Stimulated activated naive CD8-positive, alpha-beta T cell treated with anti-CD3 and anti-CD28 coated beads, Interleukin-15, amount 100 ng/mL, for 72 hours (primary cell): ENCODE results near the gene EPHB2.
"Not testable (repeated sequence)": the region's sequence is repeated elsewhere in the genome, so short reads cannot be mapped to it uniquely, and the experiment has no call there.

Experiments
- ATAC-seq: fragments of 150-1000 bp; cut with Tn5 transposase; 2 replicates; pipeline ENCODE4 v1.10.0; 2021; ENCODE audit warnings: mild to moderate bottlenecking, moderate library complexity
- DNase-seq, 2 donors: peaks; one replicate each; pipeline ENCODE4 v3.0.0; 2021 to 2022
- H3K27ac Mint-ChIP-seq, 2 donors: one replicate each; pipeline ENCODE4 v1.8.0; 2022; ENCODE audit warnings: mild to moderate bottlenecking in 2 of 2, mixed read lengths in 2 of 2, moderate library complexity in 2 of 2
- H3K27me3 Mint-ChIP-seq: one replicate; pipeline ENCODE4 v1.8.0; 2022; ENCODE audit warnings: mixed read lengths
- H3K4me1 Mint-ChIP-seq: one replicate; pipeline ENCODE4 v1.8.0; 2022; ENCODE audit warnings: mild to moderate bottlenecking, mixed read lengths
- H3K4me3 Mint-ChIP-seq, 2 donors: one replicate each; pipeline ENCODE4 v1.8.0; 2022; ENCODE audit warnings: mild to moderate bottlenecking in 2 of 2, mixed read lengths in 2 of 2, moderate library complexity in 1 of 2
- H3K9me3 Mint-ChIP-seq, 2 donors: one replicate each; pipeline ENCODE4 v1.8.0; 2022; ENCODE audit warnings: mixed read lengths in 2 of 2

EPHB2 gene

DNA sequence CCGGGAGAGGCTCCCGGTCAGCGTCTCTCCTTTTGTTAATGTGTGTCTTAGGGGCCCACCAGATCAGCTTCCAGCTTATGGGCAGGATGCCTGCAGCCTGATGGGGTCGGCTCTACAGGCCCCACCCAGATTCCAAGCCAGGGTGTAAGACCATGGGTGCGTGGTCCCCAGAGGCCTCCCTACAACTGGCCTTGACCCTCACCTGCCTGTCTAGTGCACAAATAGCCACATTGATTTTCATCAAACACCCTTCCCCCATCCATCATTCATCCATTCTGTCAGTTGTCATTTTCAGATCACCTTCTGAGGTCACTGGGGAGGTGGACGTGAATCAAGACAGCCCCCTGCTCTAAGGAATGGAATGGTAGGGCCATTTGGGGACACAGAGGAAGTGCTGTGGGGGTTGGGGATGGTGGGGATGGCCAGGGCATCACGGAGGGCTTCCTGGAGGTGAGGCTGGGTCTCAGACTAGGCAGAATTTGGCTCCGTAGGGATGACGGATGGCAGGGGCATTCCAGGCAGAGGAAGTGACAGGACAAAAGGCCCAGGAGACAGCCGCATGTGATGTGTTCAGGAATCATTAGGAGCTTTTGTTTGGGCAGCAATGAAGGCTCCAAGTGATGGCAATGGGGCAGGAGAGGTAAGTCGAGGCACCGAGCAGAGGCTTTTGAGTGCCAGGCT is 118.8 kb downstream of the EPHB2 start:
- Mint-ChIP-seq H3K27me3 (peaks cover 10% of the 10 kb centered on the region), H3K4me1 (no peaks in the 10 kb centered on the region), H3K27ac (peak overlapping the region in 1 of 2 donors; percentile 28), H3K4me3 (no peak overlapping the region), H3K9me3 (no peaks in the 10 kb centered on the region)
- DNase-seq (no peak), ATAC-seq (no peak)

DNA sequence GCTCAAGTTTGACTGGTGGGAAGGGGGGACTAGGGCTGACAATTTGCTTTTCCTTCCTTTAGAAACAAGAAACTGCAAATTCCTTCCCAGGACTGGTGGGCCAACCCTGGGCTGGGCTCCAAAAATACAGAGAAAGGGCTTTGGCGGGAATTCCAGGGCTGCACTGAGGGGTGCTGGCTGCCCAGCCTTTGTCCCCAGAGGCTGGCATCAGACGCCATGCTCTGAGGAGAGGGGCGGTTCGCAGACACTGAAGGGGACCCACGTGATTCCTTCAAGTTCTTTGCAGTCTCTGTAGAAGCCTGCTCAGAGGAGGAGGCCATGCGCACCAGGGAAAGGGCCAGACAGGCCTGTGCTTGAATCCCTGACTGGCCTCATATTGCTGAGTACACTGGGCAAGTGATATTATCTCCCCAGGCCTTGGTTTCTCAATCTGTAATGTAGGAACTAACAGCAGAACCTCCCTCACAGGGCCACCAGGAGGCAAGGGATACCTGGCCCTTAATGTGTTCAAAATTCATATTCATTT is 119.5 kb downstream of the EPHB2 start:
- Mint-ChIP-seq H3K27me3 (peaks cover 10% of the 10 kb centered on the region), H3K9me3 (no peaks in the 10 kb centered on the region), H3K4me1 (no peaks in the 10 kb centered on the region), H3K4me3 (no peak overlapping the region), H3K27ac (no peak overlapping the region)
- DNase-seq (no peak), ATAC-seq (no peak)

DNA sequence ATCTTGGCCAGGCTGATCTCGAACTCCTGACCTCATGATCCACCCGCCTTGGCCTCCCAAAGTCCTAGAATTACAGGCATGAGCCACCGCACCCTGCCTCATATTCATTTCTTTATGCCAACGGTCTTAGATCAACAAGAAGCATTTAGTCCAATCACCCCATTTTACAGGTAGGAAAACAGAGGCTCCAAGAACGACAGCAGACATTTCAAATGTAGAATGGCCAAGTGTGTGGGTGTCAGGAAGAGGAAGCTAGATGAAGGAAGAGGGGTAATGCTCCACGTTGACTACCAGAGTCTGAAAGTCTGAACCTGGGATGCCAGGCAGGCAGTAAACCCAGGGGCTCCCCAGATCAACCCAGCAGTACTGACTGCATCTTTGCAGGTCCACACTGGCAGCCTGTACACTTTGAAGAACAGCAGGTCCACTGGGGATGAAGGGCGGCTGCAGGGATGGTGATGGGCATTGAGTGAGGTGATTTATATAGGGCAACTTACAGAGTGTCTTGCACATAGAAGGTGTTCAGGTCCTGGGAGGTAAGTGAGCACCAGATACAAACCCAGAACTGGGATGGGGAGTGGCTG is 120.2 kb downstream of the EPHB2 start:
- DNase-seq: no peak
- Mint-ChIP-seq H3K9me3 (no peaks in the 10 kb centered on the region), H3K27ac (no peak overlapping the region), H3K4me1 (no peaks in the 10 kb centered on the region), H3K4me3 (no peak overlapping the region), H3K27me3 (peaks cover 10% of the 10 kb centered on the region)
- ATAC-seq: no peak

DNA sequence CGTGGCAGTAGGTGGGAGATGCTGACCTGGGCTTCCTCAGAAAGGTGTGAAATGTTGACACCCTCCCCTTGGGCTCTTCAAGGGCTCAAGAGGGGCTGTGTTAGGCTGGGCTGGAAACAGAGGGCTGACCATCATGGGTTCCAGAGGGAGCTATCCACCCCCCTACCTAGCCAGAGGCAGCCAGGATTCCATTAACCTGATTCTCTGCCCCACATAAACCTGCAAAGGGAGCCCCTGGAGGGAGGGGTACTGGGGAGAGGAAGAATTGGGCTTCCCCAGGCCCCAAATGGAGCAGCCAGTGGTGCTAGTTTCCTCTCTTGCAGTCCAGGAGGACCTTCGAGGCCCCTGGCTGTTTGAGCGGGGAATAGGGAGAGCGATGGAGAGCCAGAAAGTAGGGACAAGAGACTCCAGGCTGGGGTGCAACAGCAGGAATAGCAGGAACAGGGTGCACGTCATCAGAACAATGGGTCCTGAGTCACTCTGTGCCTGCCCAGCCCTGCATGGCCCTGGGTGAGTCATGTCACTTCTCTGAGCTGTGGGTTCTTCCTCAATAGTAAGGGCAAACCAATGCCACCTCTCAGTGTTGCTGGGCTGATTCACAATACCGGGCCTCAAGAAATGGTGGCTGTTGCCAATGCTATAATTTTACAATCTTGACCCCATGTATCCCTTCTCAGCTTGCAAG is 121.2 kb downstream of the EPHB2 start:
- DNase-seq (no peak), ATAC-seq (peak; percentile 56)
- Mint-ChIP-seq H3K4me1 (no peaks in the 10 kb centered on the region), H3K27ac (peak overlapping the region in 1 of 2 donors; percentile 86), H3K4me3 (no peak overlapping the region), H3K9me3 (no peaks in the 10 kb centered on the region), H3K27me3 (peaks cover 10% of the 10 kb centered on the region)

DNA sequence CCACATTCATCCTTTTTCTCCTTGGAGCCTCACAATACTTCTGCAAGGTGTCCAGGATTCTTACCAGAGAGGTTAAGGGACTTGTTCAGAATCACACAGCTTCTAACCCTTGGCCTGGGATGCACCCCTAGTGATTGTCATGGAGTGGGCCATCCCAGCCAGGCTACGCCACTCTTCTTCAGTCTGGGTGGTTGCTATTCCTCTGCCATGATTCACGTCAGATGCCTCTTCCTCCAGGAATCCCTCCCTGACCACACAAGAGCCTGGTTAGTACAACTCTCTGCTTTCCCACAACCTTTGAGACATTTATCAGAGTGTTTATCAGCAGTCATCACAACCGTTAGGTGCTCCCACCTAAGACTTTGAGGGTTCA is 121.8 kb downstream of the EPHB2 start:
- peaks cover 10% of the 10 kb centered on the region for H3K27me3 Mint-ChIP-seq
- H3K9me3 Mint-ChIP-seq: no peaks in the 10 kb centered on the region
- no peak overlapping the region for H3K27ac Mint-ChIP-seq
- DNase-seq (no peak), ATAC-seq (no peak)
- H3K4me3 Mint-ChIP-seq: no peak overlapping the region
- H3K4me1 Mint-ChIP-seq: no peaks in the 10 kb centered on the region

DNA sequence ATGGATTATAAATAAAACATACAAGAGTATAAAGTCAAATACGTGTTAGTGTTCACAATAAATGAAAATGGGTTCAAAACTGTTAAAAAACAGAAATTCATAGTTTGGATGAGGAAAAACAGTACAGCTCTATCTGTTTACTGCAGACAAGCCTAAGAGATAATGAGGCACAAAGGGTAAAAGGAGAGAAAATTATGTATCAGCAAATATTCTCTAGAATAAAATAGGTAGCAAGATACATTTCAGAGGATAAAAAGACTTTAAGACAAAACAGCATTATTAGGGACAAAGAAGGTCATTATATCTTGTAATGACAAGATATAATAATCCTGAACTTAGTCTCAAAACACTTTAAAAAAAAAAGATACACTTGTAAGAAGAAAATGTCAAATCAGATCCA is 123.1 kb downstream of the EPHB2 start:
- ATAC-seq (no peak), DNase-seq (no peak)
- no peaks in the 10 kb centered on the region for H3K4me1 Mint-ChIP-seq
- H3K27ac Mint-ChIP-seq: no peak overlapping the region
- H3K27me3 Mint-ChIP-seq: peaks cover 10% of the 10 kb centered on the region
- H3K9me3 Mint-ChIP-seq: no peaks in the 10 kb centered on the region
- H3K4me3 Mint-ChIP-seq: no peak overlapping the region

DNA sequence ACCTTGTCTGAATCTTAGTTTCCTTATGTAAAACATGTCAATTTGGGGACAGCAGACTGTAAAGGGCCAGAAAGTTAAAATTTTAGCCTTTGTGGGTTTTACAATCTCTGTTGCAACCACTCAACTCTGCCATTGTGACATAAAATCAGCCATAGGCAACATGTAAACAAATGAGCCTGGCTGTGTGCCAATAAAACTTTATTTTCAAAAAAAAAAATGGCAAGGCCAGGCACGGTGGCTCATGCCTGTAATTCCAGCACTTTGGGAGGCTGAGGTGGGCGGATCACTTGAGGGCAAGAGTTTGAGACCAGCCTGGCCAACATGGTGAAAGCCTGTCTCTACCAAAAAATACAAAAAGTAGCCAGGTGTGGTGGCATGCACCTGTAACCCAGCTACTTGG is 123.8 kb downstream of the EPHB2 start:
- not testable (repeated sequence) for H3K27ac Mint-ChIP-seq, H3K4me1 Mint-ChIP-seq, H3K9me3 Mint-ChIP-seq, H3K4me3 Mint-ChIP-seq, ATAC-seq, DNase-seq
- peaks cover 10% of the 10 kb centered on the region for H3K27me3 Mint-ChIP-seq

DNA sequence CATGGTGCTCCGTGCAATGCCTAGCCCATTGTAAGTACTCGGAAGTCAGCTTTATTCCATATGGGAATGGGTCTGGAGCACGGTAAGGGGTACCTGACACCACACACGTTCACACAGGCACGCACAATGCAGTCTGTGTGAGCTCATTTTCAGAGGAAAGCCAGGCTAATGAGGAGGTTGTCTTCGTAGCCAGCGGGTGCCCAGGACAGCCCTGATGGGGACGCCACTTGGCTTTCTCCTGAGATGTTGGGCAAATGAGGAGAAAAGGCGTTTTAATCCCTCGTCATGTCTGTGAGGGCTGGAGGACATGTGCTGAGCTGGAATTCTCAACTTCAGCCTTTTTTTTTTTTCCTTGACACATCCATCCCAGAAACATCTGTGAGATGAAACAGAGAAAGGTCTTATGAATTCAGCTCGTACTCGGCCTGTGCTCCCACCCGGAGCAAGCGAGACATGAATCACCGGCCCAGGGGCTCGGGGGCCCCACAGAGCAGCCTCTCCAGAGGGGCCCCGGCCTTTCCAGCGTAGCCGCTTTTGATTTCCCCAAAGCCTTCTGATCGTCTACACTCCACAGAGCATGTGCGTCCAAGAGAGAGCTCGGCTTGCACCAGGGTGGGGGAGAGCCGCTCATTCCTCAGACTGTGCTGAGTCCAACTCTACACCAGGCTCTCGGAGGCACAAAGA is 125.1 kb downstream of the EPHB2 start:
- Mint-ChIP-seq H3K4me3 (no peak overlapping the region), H3K9me3 (no peaks in the 10 kb centered on the region), H3K27me3 (peaks cover 8% of the 10 kb centered on the region), H3K27ac (no peak overlapping the region), H3K4me1 (no peaks in the 10 kb centered on the region)
- no peak for DNase-seq
- no peak for ATAC-seq

DNA sequence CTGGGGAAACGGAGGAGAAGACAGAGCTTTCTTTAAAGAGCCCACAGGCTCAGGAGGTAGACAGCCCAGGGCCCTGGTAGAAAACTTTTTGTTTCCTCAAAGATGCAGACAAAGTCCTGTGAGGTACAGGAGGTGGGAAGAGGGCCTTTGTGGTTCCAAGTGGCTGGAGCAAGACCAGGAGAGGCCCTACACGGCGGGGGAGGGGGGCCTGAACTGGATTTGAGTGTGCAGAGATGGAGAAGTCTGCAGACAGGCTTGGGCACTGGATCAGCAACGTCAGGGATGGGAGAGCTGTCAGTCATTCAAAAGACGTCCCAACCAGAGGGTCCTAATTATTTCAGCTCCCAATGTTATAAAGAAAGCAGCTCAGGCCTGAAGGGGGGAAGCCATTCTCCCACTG is 126.2 kb downstream of the EPHB2 start:
- no peak for ATAC-seq

DNA sequence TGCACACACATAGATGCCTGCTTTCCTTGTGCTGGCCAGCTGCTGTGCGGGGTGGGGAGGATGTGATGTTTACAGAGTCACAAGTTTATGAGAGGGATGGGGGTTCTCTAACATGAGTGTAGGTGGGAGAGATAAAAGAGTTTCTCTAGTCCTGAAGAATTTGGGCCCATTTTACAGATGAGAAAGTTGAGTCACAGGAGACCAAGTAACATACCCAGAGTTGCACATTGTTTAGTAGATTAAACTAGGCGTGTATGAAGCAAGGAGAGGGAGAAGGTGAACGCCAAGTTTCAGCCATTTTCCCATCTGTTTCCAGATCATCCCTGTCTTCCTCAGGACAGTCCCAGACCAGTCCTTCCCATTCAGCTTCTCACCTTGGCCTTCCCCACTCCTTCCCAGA is 126.7 kb downstream of the EPHB2 start:
- Mint-ChIP-seq H3K4me1 (no peaks in the 10 kb centered on the region), H3K9me3 (no peaks in the 10 kb centered on the region), H3K4me3 (no peak overlapping the region), H3K27ac (no peak overlapping the region), H3K27me3 (peaks cover 13% of the 10 kb centered on the region)
- DNase-seq (no peak), ATAC-seq (no peak)

More for the DNA sequence above, 126.2 kb downstream of the EPHB2 start:
- Mint-ChIP-seq H3K4me3 (no peak overlapping the region), H3K27ac (no peak overlapping the region), H3K27me3 (peaks cover 8% of the 10 kb centered on the region), H3K9me3 (no peaks in the 10 kb centered on the region), H3K4me1 (no peaks in the 10 kb centered on the region)
- DNase-seq: no peak

DNA sequence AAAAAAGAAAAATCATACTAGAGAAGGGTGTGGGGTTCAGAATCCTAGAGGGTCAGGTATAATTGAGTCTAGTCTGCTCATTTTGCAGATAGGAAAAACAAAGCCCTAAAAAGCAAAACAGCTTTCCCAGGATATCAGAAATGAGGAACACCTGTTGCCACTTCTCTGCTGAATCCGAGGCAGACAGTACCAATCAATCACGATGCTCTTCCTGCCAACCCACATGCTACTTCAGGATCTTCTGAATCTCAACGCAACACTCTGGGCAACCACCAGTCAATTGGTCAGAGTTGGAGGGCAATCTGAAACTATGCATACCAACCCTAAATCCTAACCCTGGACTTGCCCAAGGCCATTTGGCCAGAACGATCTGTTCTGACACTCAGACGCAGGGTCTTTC is 128.3 kb downstream of the EPHB2 start:
- Mint-ChIP-seq H3K9me3 (no peaks in the 10 kb centered on the region), H3K4me3 (no peak overlapping the region), H3K27ac (no peak overlapping the region), H3K4me1 (no peaks in the 10 kb centered on the region), H3K27me3 (peaks cover 27% of the 10 kb centered on the region)
- DNase-seq (no peak), ATAC-seq (no peak)

DNA sequence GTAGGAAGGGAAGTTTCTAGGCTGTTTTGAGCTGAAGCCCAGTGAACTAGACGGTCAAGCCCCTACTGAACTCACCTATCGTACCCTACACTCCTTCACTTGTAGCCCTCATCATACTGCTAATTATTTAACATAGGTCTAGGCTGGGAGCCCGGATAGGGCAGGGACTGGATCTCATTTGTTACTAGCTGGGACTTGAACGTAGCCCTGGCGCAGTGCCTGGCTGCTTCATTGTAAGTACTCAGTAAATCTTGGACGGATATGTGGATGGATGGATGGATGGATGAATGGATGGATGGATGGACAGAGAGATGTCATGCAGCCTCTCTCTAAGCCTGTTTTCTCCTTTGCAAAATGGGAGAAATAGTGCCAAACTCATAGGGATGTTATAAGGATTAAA is 129.2 kb downstream of the EPHB2 start:
- no peak overlapping the region for H3K4me3 Mint-ChIP-seq
- DNase-seq (no peak), ATAC-seq (no peak)
- peaks cover 34% of the 10 kb centered on the region for H3K27me3 Mint-ChIP-seq
- H3K27ac Mint-ChIP-seq: no peak overlapping the region
- no peaks in the 10 kb centered on the region for H3K9me3 Mint-ChIP-seq
- no peaks in the 10 kb centered on the region for H3K4me1 Mint-ChIP-seq

DNA sequence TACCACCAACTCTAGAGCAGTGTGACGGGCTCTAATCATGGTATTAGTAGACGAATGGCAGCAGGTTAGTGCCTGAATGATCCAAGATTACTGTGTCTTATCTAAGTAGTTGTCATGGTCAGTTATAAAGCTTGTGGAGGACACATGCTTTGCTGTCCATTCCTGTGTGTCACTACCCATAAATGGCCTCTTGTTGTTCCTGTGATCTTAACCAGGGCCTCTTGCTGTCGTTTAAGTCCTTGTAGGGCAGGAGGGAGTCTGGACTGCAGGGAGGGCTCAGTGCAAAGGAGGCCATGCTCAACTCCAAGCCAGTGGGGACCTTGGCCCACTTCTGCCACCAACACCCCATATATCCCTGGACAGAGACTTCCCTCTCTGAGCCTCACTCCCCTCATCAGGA is 130.5 kb downstream of the EPHB2 start:
- Mint-ChIP-seq H3K4me3 (no peak overlapping the region), H3K27ac (no peak overlapping the region), H3K9me3 (no peaks in the 10 kb centered on the region), H3K27me3 (peaks cover 44% of the 10 kb centered on the region), H3K4me1 (no peaks in the 10 kb centered on the region)
- ATAC-seq (no peak), DNase-seq (no peak)

DNA sequence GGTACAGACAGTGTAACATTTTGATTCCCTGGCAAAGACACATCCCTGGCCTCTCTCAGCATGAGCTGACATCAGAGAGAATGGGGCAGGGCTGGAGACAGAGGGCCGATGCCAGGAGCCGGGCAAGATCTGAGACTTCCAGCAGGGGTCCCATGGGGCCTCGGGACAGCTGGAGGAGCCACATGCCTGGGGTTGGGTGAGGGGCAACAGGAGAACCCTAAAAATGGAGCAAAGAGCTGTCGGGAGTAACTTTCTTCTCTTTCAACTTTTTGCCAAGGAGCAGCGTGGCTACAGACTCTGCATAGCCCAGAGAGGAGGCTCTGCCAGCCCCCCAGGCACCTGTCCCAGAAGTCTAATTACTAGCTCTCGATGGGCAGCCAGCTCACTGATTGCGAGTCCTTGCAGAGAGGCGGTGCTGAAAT is 131.2 kb downstream of the EPHB2 start:
- no peak for ATAC-seq
- Mint-ChIP-seq H3K4me3 (no peak overlapping the region), H3K27ac (no peak overlapping the region), H3K27me3 (peaks cover 52% of the 10 kb centered on the region), H3K4me1 (no peaks in the 10 kb centered on the region), H3K9me3 (no peaks in the 10 kb centered on the region)
- no peak for DNase-seq

DNA sequence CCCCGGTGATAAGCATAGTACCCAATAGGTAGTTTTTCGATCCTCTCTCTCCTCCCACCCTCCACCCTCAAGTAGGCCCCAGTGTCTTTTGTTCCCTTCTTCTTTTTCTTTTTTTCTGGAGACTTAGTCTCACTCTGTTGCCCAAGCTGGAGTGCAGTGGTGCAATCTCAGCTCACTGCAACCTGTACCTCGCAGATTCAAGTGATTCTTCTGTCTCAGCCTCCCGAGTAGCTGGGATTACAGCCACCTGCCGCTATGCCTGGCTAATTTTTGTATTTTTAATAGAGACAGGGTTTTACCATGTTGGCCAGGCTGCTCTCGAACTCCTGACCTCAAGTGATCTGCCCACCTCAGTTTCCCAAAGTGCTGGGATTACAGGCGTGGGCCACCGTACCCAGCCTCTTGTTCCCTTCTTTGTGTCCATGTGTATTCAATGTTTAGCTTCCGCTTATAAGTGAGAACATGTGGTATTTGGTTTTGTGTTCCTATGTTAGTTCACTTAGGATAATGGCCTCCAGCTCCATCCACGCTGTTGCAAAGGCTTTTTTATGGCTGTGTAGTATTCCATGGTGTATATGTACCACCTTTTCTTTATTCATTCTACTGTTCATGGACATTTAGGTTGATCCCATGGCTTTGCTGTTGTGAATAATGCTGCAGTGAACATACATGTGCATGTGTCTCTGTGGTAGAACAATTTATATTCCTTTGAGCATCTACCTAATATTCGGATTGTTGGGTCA is 133.0 kb downstream of the EPHB2 start:
- peaks cover 69% of the 10 kb centered on the region for H3K27me3 Mint-ChIP-seq
- H3K9me3 Mint-ChIP-seq, ATAC-seq, H3K27ac Mint-ChIP-seq, H3K4me1 Mint-ChIP-seq, DNase-seq, H3K4me3 Mint-ChIP-seq: not testable (repeated sequence)
